Activated naive CD4-positive, alpha-beta T cell treated with anti-CD3 and anti-CD28 coated beads, Interleukin-2, amount 50 U/mL, for 24 hours (primary cell): ENCODE measurements around the gene OTUB2.

Experiments used
- H3K27ac Mint-ChIP-seq: one replicate; pipeline ENCODE4 v1.8.0; 2021; ENCODE audit warnings: mild to moderate bottlenecking, mixed read lengths
- H3K27me3 Mint-ChIP-seq: one replicate; pipeline ENCODE4 v1.8.0; 2021; ENCODE audit warnings: mixed read lengths
- H3K36me3 Mint-ChIP-seq: one replicate; pipeline ENCODE4 v1.8.0; 2021; ENCODE audit warnings: mixed read lengths
- H3K4me1 Mint-ChIP-seq: one replicate; pipeline ENCODE4 v1.8.0; 2021; ENCODE audit warnings: mixed read lengths
- H3K4me3 Mint-ChIP-seq: one replicate; pipeline ENCODE4 v1.8.0; 2021; ENCODE audit warnings: mild to moderate bottlenecking, mixed read lengths
- H3K9me3 Mint-ChIP-seq: one replicate; pipeline ENCODE4 v1.8.0; 2021; ENCODE audit warnings: mixed read lengths

The OTUB2 gene

GRCh38 chr14:94025720-94026119 lies 420 bp upstream of the OTUB2 start:
- no peak overlapping the region for H3K27ac Mint-ChIP-seq
- H3K27me3 Mint-ChIP-seq = no peaks in the 10 kb centered on the region
- peak overlapping the region; percentile 85 for H3K4me3 Mint-ChIP-seq
- no peaks in the 10 kb centered on the region for H3K36me3 Mint-ChIP-seq
- H3K9me3 Mint-ChIP-seq = no peaks in the 10 kb centered on the region
- peaks cover 13% of the 10 kb centered on the region for H3K4me1 Mint-ChIP-seq

GRCh38 chr14:94026889-94027469 lies 839 bp downstream of the OTUB2 start:
- Mint-ChIP-seq H3K27ac (no peak overlapping the region), H3K27me3 (no peaks in the 10 kb centered on the region), H3K4me3 (peak overlapping the region; percentile 23), H3K4me1 (peaks cover 13% of the 10 kb centered on the region), H3K9me3 (no peaks in the 10 kb centered on the region), H3K36me3 (no peaks in the 10 kb centered on the region)

GRCh38 chr14:94027566-94028449 lies 1.7 kb downstream of the OTUB2 start:
- H3K4me1 Mint-ChIP-seq = peaks cover 13% of the 10 kb centered on the region
- H3K36me3 Mint-ChIP-seq = no peaks in the 10 kb centered on the region
- H3K27ac Mint-ChIP-seq = peak overlapping the region; percentile 47
- no peaks in the 10 kb centered on the region for H3K9me3 Mint-ChIP-seq
- H3K27me3 Mint-ChIP-seq = no peaks in the 10 kb centered on the region
- H3K4me3 Mint-ChIP-seq = peak overlapping the region; percentile 54

GRCh38 chr14:94028450-94028826 lies 2.3 kb downstream of the OTUB2 start:
- no peaks in the 10 kb centered on the region for H3K36me3 Mint-ChIP-seq
- no peaks in the 10 kb centered on the region for H3K9me3 Mint-ChIP-seq
- no peak overlapping the region for H3K27ac Mint-ChIP-seq
- no peaks in the 10 kb centered on the region for H3K27me3 Mint-ChIP-seq
- H3K4me3 Mint-ChIP-seq = peak overlapping the region; percentile 54
- H3K4me1 Mint-ChIP-seq = peaks cover 13% of the 10 kb centered on the region

GRCh38 chr14:94029265-94029664 lies 3.1 kb downstream of the OTUB2 start:
- Mint-ChIP-seq H3K36me3 (no peaks in the 10 kb centered on the region), H3K4me1 (peaks cover 13% of the 10 kb centered on the region), H3K27me3 (no peaks in the 10 kb centered on the region), H3K4me3 (no peak overlapping the region), H3K27ac (no peak overlapping the region), H3K9me3 (no peaks in the 10 kb centered on the region)

GRCh38 chr14:94029671-94030203 lies 3.6 kb downstream of the OTUB2 start:
- H3K9me3 Mint-ChIP-seq = no peaks in the 10 kb centered on the region
- no peaks in the 10 kb centered on the region for H3K36me3 Mint-ChIP-seq
- H3K27me3 Mint-ChIP-seq = no peaks in the 10 kb centered on the region
- H3K27ac Mint-ChIP-seq = no peak overlapping the region
- peaks cover 13% of the 10 kb centered on the region for H3K4me1 Mint-ChIP-seq
- no peak overlapping the region for H3K4me3 Mint-ChIP-seq

GRCh38 chr14:94030571-94030970 lies 4.4 kb downstream of the OTUB2 start:
- Mint-ChIP-seq H3K9me3 (no peaks in the 10 kb centered on the region), H3K36me3 (no peaks in the 10 kb centered on the region), H3K4me1 (peaks cover 13% of the 10 kb centered on the region), H3K27me3 (no peaks in the 10 kb centered on the region), H3K27ac (no peak overlapping the region), H3K4me3 (no peak overlapping the region)

GRCh38 chr14:94031161-94031882 lies 5.2 kb downstream of the OTUB2 start:
- H3K27me3 Mint-ChIP-seq = no peaks in the 10 kb centered on the region
- peaks cover 8% of the 10 kb centered on the region for H3K4me1 Mint-ChIP-seq

GRCh38 chr14:94031883-94032279 lies 5.7 kb downstream of the OTUB2 start:
- no peak overlapping the region for H3K27ac Mint-ChIP-seq
- peaks cover 12% of the 10 kb centered on the region for H3K4me1 Mint-ChIP-seq
- no peaks in the 10 kb centered on the region for H3K36me3 Mint-ChIP-seq
- H3K4me3 Mint-ChIP-seq = no peak overlapping the region
- no peaks in the 10 kb centered on the region for H3K9me3 Mint-ChIP-seq
- no peaks in the 10 kb centered on the region for H3K27me3 Mint-ChIP-seq

More at GRCh38 chr14:94031161-94031882, 5.2 kb downstream of the OTUB2 start:
- Mint-ChIP-seq H3K36me3 (no peaks in the 10 kb centered on the region), H3K27ac (no peak overlapping the region), H3K4me3 (no peak overlapping the region), H3K9me3 (no peaks in the 10 kb centered on the region)

- no peaks in the 10 kb centered on the region for H3K27me3 Mint-ChIP-seq
- H3K27ac Mint-ChIP-seq = no peak overlapping the region
- peaks cover 4% of the 10 kb centered on the region for H3K4me1 Mint-ChIP-seq
- H3K4me3 Mint-ChIP-seq = no peak overlapping the region
- H3K36me3 Mint-ChIP-seq = no peaks in the 10 kb centered on the region
- no peaks in the 10 kb centered on the region for H3K9me3 Mint-ChIP-seq
Observed at GRCh38 chr14:94034886-94035285, 8.7 kb downstream of the OTUB2 start.

- Mint-ChIP-seq H3K36me3 (no peaks in the 10 kb centered on the region), H3K27me3 (no peaks in the 10 kb centered on the region), H3K9me3 (no peaks in the 10 kb centered on the region), H3K4me3 (no peak overlapping the region), H3K27ac (no peak overlapping the region), H3K4me1 (peaks cover 4% of the 10 kb centered on the region)
Observed at GRCh38 chr14:94036313-94037167, 10.4 kb downstream of the OTUB2 start.

GRCh38 chr14:94037954-94038353 lies 11.8 kb downstream of the OTUB2 start:
- Mint-ChIP-seq H3K4me3 (no peak overlapping the region), H3K36me3 (no peaks in the 10 kb centered on the region), H3K4me1 (peaks cover 4% of the 10 kb centered on the region), H3K27me3 (no peaks in the 10 kb centered on the region), H3K27ac (no peak overlapping the region), H3K9me3 (no peaks in the 10 kb centered on the region)

- H3K4me1 Mint-ChIP-seq = peaks cover 4% of the 10 kb centered on the region
- no peaks in the 10 kb centered on the region for H3K9me3 Mint-ChIP-seq
- H3K36me3 Mint-ChIP-seq = no peaks in the 10 kb centered on the region
- H3K27ac Mint-ChIP-seq = no peak overlapping the region
- no peaks in the 10 kb centered on the region for H3K27me3 Mint-ChIP-seq
- no peak overlapping the region for H3K4me3 Mint-ChIP-seq
Observed at GRCh38 chr14:94038510-94038909, 12.4 kb downstream of the OTUB2 start.

GRCh38 chr14:94038921-94039629 lies 12.9 kb downstream of the OTUB2 start:
- Mint-ChIP-seq H3K9me3 (no peaks in the 10 kb centered on the region), H3K4me1 (peaks cover 4% of the 10 kb centered on the region), H3K27ac (no peak overlapping the region), H3K4me3 (no peak overlapping the region), H3K27me3 (no peaks in the 10 kb centered on the region), H3K36me3 (no peaks in the 10 kb centered on the region)
